HepG2 (cell line): ENCODE results near the gene PDP2. TPM values are rescaled to one million over a fixed set of nuclear protein-coding genes. Genes with fewer than 3 reads are reported as not detected.

Source experiments
- ATAC-seq: fragments of 200-7000 bp; cut with Tn5 transposase; 3 replicates; pipeline ENCODE4 v1.9.1; 2020; ENCODE audit warnings: mild to moderate bottlenecking, moderate library complexity
- BruUV-seq: library from RNA; stranded (reverse); fragments of 400-500 nt; replicated peaks from 2 replicates; lab custom pipeline; 2021; lab: Mats Ljungman, UMichigan
- CTCF ChIA-PET: fragments of 300-600 bp; formaldehyde crosslinking; extraction: SDS; loops from one replicate; lab custom pipeline; 2021; ENCODE audit warnings: low total read pairs, inconsistent platforms, low intra/inter-chr PET ratio; lab: Yijun Ruan, JAX
- POLR2A ChIA-PET: fragments of 350-600 bp; sonication (Branson Sonifier 250); formaldehyde crosslinking; loops from one replicate; lab custom pipeline; 2020; ENCODE audit warnings: antibody characterized with exemption, inconsistent platforms; lab: Yijun Ruan, JAX
- DNase-seq: peaks from one replicate; pipeline ENCODE4 v3.0.0-alpha.2; 2015; ENCODE audit warnings: low spot score
- FAIRE-seq: peaks from 3 replicates; lab custom pipeline; 2011; peaks lifted over from hg19 to GRCh38; lab: Jason Lieb, UNC
- H2AFZ ChIP-seq: one replicate; pipeline ENCODE4 v1.6.1; 2011; ENCODE audit warnings: low read length, inconsistent platforms
- H3K27ac ChIP-seq: fragments of 300-600 bp; 3 replicates; pipeline ENCODE4 v1.8.0; 2011; ENCODE audit warnings: mixed run types, mild to moderate bottlenecking, mixed read lengths, low read length, inconsistent platforms; ENCODE audit not compliant: insufficient read depth; ENCODE audit errors: extremely low read length
- H3K27me3 ChIP-seq, 2 experiments: fragments of 200-600 bp in 1 of 2; 2 replicates in 1 of 2; 3 replicates in 1 of 2; pipeline versions ENCODE4 v1.6.0 to v1.8.0; 2011; ENCODE audit warnings: low read length in 2 of 2, mild to moderate bottlenecking in 2 of 2, moderate library complexity in 2 of 2, inconsistent platforms in 1 of 2; ENCODE audit not compliant: insufficient read depth in 2 of 2, control insufficient read depth in 1 of 2
- H3K36me3 ChIP-seq, 2 experiments: fragments of 200-600 bp in 1 of 2; replicated peaks in 1 of 2; 2 replicates in 1 of 2; 3 replicates in 1 of 2; pipeline versions ENCODE4 v1.5.1 to v1.8.0; 2011; ENCODE audit warnings: low read length in 2 of 2, inconsistent platforms in 1 of 2; ENCODE audit not compliant: insufficient read depth in 2 of 2, control insufficient read depth in 1 of 2
- H3K4me1 ChIP-seq: 2 replicates; pipeline ENCODE4 v1.5.1; 2012; ENCODE audit warnings: low read length, inconsistent platforms; ENCODE audit not compliant: insufficient read depth
- H3K4me2 ChIP-seq: 2 replicates; pipeline ENCODE4 v1.6.0; 2011; ENCODE audit warnings: low read depth, low read length, inconsistent platforms
- H3K4me3 ChIP-seq, 3 experiments: fragments of 200-600 bp in 1 of 3; sonication (generic), shearing (Covaris generic) in 1 of 3; replicated peaks in 1 of 3; 2 replicates each; pipeline ENCODE4 v1.5.1; 2011 to 2016; ENCODE audit warnings: low read length in 3 of 3, inconsistent platforms in 2 of 3, low read depth in 2 of 3, mild to moderate bottlenecking in 2 of 3, control low read depth in 1 of 3, mixed read lengths in 1 of 3; ENCODE audit not compliant: insufficient read depth in 1 of 3
- H3K79me2 ChIP-seq: one replicate; pipeline ENCODE4 v1.6.1; 2011; ENCODE audit warnings: low read length, inconsistent platforms; ENCODE audit not compliant: insufficient read depth
- H3K9ac ChIP-seq: 2 replicates; pipeline ENCODE4 v1.6.0; 2011; ENCODE audit warnings: mild to moderate bottlenecking, low read depth, low read length, inconsistent platforms; ENCODE audit not compliant: insufficient read depth
- H3K9me3 ChIP-seq: 2 replicates; pipeline ENCODE4 v1.5.1; 2012; ENCODE audit warnings: mild to moderate bottlenecking, low read length
- H4K20me1 ChIP-seq: 2 replicates; pipeline ENCODE4 v1.6.0; 2011; ENCODE audit warnings: inconsistent platforms, mild to moderate bottlenecking, low read length, moderate library complexity; ENCODE audit not compliant: insufficient read depth
- AGO2 ChIP-seq: fragments of 200-400 bp; formaldehyde crosslinking; optimal IDR thresholded peaks from 2 replicates; pipeline ENCODE3; 2017; ENCODE audit warnings: mild to moderate bottlenecking, low read depth, low read length, moderate library complexity
- CBX5 ChIP-seq: sonication (generic); formaldehyde crosslinking; IDR thresholded peaks from 2 replicates; pipeline ENCODE4 v1.4.0; 2020; ENCODE audit warnings: missing genetic modification reagents, borderline replicate concordance
- DR1 ChIP-seq: sonication (generic); formaldehyde crosslinking; IDR thresholded peaks from 2 replicates; pipeline ENCODE4 v1.8.0; 2021; ENCODE audit warnings: mild to moderate bottlenecking, missing genetic modification reagents, inconsistent platforms
- IKZF1 ChIP-seq: fragments of 450-650 bp; IDR thresholded peaks from 2 replicates; pipeline ENCODE4 v1.7.1; 2016
- KAT8 ChIP-seq: IDR thresholded peaks from 2 replicates; pipeline ENCODE4 v1.6.1; 2016; ENCODE audit warnings: missing genetic modification reagents, missing compliant biosample characterization
- KLF13 ChIP-seq: sonication (generic); formaldehyde crosslinking; IDR thresholded peaks from 2 replicates; pipeline ENCODE4 v1.4.0; 2020; ENCODE audit warnings: mild to moderate bottlenecking, missing genetic modification reagents
- MXI1 ChIP-seq: IDR thresholded peaks from 3 replicates; pipeline ENCODE4 v1.6.1; 2012; ENCODE audit warnings: low read depth, low read length, inconsistent platforms, borderline replicate concordance
- NR1H2 ChIP-seq: sonication (generic); formaldehyde crosslinking; IDR thresholded peaks from 2 replicates; pipeline ENCODE4 v1.8.1; 2022; ENCODE audit warnings: low read depth, missing genetic modification reagents, borderline replicate concordance
- NR2F1 ChIP-seq, 2 experiments: fragments of 450-650 bp in 1 of 2; formaldehyde crosslinking in 1 of 2; IDR thresholded peaks; 2 replicates each; pipeline versions ENCODE4 v1.5.0 to v1.6.1; 2016 to 2020; ENCODE audit warnings: mild to moderate bottlenecking in 1 of 2, missing compliant biosample characterization in 1 of 2, missing genetic modification reagents in 1 of 2, moderate library complexity in 1 of 2
- POLR2G ChIP-seq: fragments of 200-400 bp; formaldehyde crosslinking; IDR thresholded peaks from 2 replicates; pipeline ENCODE4 v1.6.1; 2018; ENCODE audit warnings: mild to moderate bottlenecking, low read depth, low read length, moderate library complexity
- SKIL ChIP-seq: sonication (generic); formaldehyde crosslinking; IDR thresholded peaks from 2 replicates; pipeline ENCODE4 v1.8.0; 2022; ENCODE audit warnings: missing genetic modification reagents, mild to moderate bottlenecking, moderate library complexity, borderline replicate concordance
- STAT5B ChIP-seq: sonication (generic); formaldehyde crosslinking; IDR thresholded peaks from 2 replicates; pipeline ENCODE4 v1.4.0; 2020; ENCODE audit warnings: missing genetic modification reagents
- XRCC5 ChIP-seq: fragments of 200-400 bp; formaldehyde crosslinking; optimal IDR thresholded peaks from 2 replicates; pipeline ENCODE3; 2017; ENCODE audit warnings: mild to moderate bottlenecking, low read length
- ZFP36L1 ChIP-seq: sonication (generic); formaldehyde crosslinking; IDR thresholded peaks from 2 replicates; pipeline ENCODE4 v1.8.0; 2022; ENCODE audit warnings: mild to moderate bottlenecking, missing genetic modification reagents, moderate library complexity
- ZFP91 ChIP-seq: sonication (generic); formaldehyde crosslinking; IDR thresholded peaks from 2 replicates; pipeline ENCODE4 v1.9.0; 2022; ENCODE audit warnings: missing genetic modification reagents, mild to moderate bottlenecking, borderline replicate concordance
- ZNF230 ChIP-seq: sonication (generic); formaldehyde crosslinking; IDR thresholded peaks from 2 replicates; pipeline ENCODE4 v1.4.0; 2020; ENCODE audit warnings: mild to moderate bottlenecking, missing genetic modification reagents
- ZNF253 ChIP-seq: sonication (generic); formaldehyde crosslinking; IDR thresholded peaks from 2 replicates; pipeline ENCODE4 v1.8.0; 2022; ENCODE audit warnings: mild to moderate bottlenecking, missing genetic modification reagents, borderline replicate concordance
- ZNF274 ChIP-seq: sonication (generic); formaldehyde crosslinking; IDR thresholded peaks from 2 replicates; pipeline ENCODE4 v1.5.1; 2020; ENCODE audit warnings: mild to moderate bottlenecking, missing genetic modification reagents
- ZNF451 ChIP-seq: sonication (generic); formaldehyde crosslinking; IDR thresholded peaks from 2 replicates; pipeline ENCODE4 v1.5.0; 2020; ENCODE audit warnings: mild to moderate bottlenecking, missing genetic modification reagents
- ZNF781 ChIP-seq: sonication (generic); formaldehyde crosslinking; IDR thresholded peaks from 2 replicates; pipeline ENCODE4 v1.5.1; 2020; ENCODE audit warnings: borderline replicate concordance, mild to moderate bottlenecking, missing genetic modification reagents; ENCODE audit errors: not compliant biosample characterization
- ZSCAN31 ChIP-seq: sonication (generic); formaldehyde crosslinking; IDR thresholded peaks from 2 replicates; pipeline ENCODE4 v1.5.0; 2020; ENCODE audit warnings: low read depth, mild to moderate bottlenecking, missing genetic modification reagents
- WGBS: methylation state at CpG from one replicate; pipeline ENCODE4 v1.1.6; 2017; ENCODE audit warnings: low lambda C conversion rate; 5-methylcytosine and 5-hydroxymethylcytosine counted together
- in situ Hi-C: cut with HindIII; loops from 2 replicates; pipeline ENCODE4 v1.10.0; 2017; ENCODE audit warnings: low pct_unique_long_range_greater_than_20kb; ENCODE audit not compliant: extremely low pct_ligation_motif_present
- intact Hi-C: fragments of 100-400 bp; cut with micrococcal nuclease; formaldehyde crosslinking; loops from one replicate; pipeline ENCODE4 v1.10.0; 2022; ENCODE audit not compliant: unreplicated experiment
- polyA plus RNA-seq, 8 experiments: library from polyadenylated mRNA; depleted of rRNA in 3 of 8; stranded (reverse) in 7 of 8; unstranded in 1 of 8; fragments of >200 nt; fragmentation: Illumina TruSeq in 4 of 8; extraction: Trizol in 4 of 8; gene quantifications; 2 replicates each; pipeline versions ENCODE4 v1.2.1 to v1.2.3, GENCODE V29; 2011 to 2016; ENCODE audit warnings: low read depth in 4 of 8, missing spikeins in 1 of 8, mixed read lengths in 1 of 8; ENCODE audit not compliant: insufficient read depth in 1 of 8
- total RNA-seq, 5 experiments: library from RNA; depleted of rRNA; stranded (reverse); fragments of >200 nt; fragmentation: Illumina TruSeq; extraction: Trizol; gene quantifications; 2 replicates each; pipeline ENCODE4 v1.2.3, GENCODE V29; 2016; ENCODE audit warnings: low read depth in 1 of 5

Gene PDP2
- total and polyA plus RNA-seq, 2 of the 13 experiments (the other 11 are each of a cell fraction or from before 2014, with no cell fraction given) = 12.8 to 15.8 TPM

- peak within 1 kb of the TSS; percentile 81 for H3K27ac ChIP-seq
- DNase-seq = peak; percentile 84
- POLR2A ChIA-PET = interaction anchor here (1.6 to 1.7 kb wide), 2 partner anchors 30 to 55 kb away, joined by 6 to 9 read pairs; partner anchors contain the start of gene PDP2
- H3K4me1 ChIP-seq = peaks cover 60% of the 10 kb centered on the region
- no peaks in the 10 kb centered on the region; a peak in 1 of 5 replicates for H3K27me3 ChIP-seq
- H3K9me3 ChIP-seq = no peaks in the 10 kb centered on the region
- H3K36me3 ChIP-seq = peaks cover 14 to 30% of the 10 kb centered on the region in 2 experiments
- intact Hi-C loops = no loop called here
- in situ Hi-C loops = loop anchor here (5.0 kb wide), 1 partner anchor 33 kb away; no protein-coding TSS in a partner anchor
- 10% methylated on average over 22 of the region's 44 CpGs for WGBS
- no peak within 1 kb of the TSS for H2AFZ ChIP-seq
- peak; percentile 78 for FAIRE-seq
- BruUV-seq = TSS peak; percentile 46
- peak within 1 kb of the TSS; percentile 89 for H3K4me2 ChIP-seq
- peaks cover 33% of the 10 kb centered on the region for H3K79me2 ChIP-seq
- H3K9ac ChIP-seq = peak within 1 kb of the TSS; percentile 90
- peak; percentile 93 for ATAC-seq
- CTCF ChIA-PET = no interaction called here
- peak within 1 kb of the TSS; percentile 81 to 89 (median 88) for H3K4me3 ChIP-seq
- H4K20me1 ChIP-seq = no peaks in the 10 kb centered on the region; the same call in 1 of the 2 replicates
- TF ChIP-seq KAT8 (CRISPR knock-in tag) (peak; percentile 67), XRCC5 (peak; percentile 22), NR2F1 (CRISPR knock-in tag; IDR thresholded peaks at IDR 0.05) (no peak), ZFP91 (peak; percentile 72), ZNF451 (CRISPR knock-in tag) (peak; percentile 92), NR1H2 (CRISPR knock-in tag) (0 out of 2 replicates have a peak, but pooled peaks have one; percentile 73), KLF13 (CRISPR knock-in tag) (peak; percentile 95; the same call in 1 of the 2 replicates), DR1 (CRISPR knock-in tag) (peak; percentile 90), SKIL (CRISPR knock-in tag) (peak; percentile 62; the same call in 1 of the 2 replicates), AGO2 (peak; percentile 90), CBX5 (CRISPR knock-in tag) (peak; percentile 23; the same call in 1 of the 2 replicates), POLR2G (peak; percentile 90), ZNF274 (peak; percentile 96; the same call in 1 of the 2 replicates), ZNF781 (no peak), ZFP36L1 (peak; percentile 45; the same call in 1 of the 2 replicates), MXI1 (peak; percentile 82; the same call in 1 of the 3 replicates), ZNF230 (CRISPR knock-in tag) (peak; percentile 55; the same call in 1 of the 2 replicates), ZNF253 (CRISPR knock-in tag) (0 out of 2 replicates have a peak, but pooled peaks have one; percentile 30), STAT5B (no peak), ZSCAN31 (CRISPR knock-in tag) (peak; percentile 59; the same call in 1 of the 2 replicates), IKZF1 (no peak)
Observed at GRCh38 chr16:66935314-66936011, 55.1 kb downstream of the PDP2 start, which contains the start of gene CES2. CES2 (plus strand) TSS chr16:66935516; CDS start chr16:66935636, 120 bp downstream.
